ENCODE results near the gene WNT9A. TPM values are rescaled to one million over a fixed set of nuclear protein-coding genes. Genes with fewer than 3 reads are reported as not detected.

Gene WNT9A
- total RNA-seq, 1 donor from 2014 or later: 11.4 TPM

GRCh38 chr1:227893949-227894721 lies 53.6 kb downstream of the WNT9A start:
- ATAC-seq (no peak), DNase-seq (ENCODE audit: low spot score) (peak; percentile 40)
- intact Hi-C loops (cut with DNase I): no loop called here

DNA sequence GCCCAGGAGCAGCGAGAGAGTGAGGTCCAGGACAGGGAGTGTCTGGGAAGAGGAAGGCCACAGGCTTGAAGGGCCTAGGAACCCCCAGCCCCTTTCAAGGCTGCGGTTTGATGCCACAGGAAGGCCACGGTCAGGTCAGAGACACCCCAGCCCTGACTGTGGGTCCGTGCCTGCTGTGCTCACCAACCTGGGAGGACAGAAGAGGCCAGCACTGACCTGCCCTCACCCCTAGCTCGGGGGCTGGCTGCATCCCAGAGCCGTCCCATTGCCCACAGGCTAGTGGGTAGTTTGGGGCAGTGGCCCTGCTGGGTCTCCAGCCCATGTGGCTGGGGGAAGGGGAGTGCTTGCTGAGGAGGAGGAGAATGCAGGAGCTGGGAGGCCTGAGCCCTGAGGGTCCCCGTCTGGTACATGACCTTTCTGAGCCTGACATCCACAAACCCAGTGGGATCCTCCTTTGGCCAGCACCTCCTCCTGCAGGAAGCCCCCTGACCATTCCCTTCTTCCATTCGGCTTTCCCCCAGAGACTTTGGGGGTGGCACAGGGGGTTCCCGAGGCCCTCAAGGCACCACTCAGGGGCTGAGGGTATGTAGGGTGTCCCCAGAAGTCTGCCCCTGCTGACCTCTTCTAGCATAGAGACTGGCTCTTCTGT lies 54.3 kb downstream of the WNT9A start:
- no peak for ATAC-seq
- peak; percentile 44 for DNase-seq (ENCODE audit: low spot score)
- intact Hi-C loops (cut with DNase I): no loop called here

- intact Hi-C loops (cut with DNase I): no loop called here
- ATAC-seq: no peak
- DNase-seq (ENCODE audit: low spot score): peak; percentile 58
Observed at GRCh38 chr1:227892489-227893299, 55.0 kb downstream of the WNT9A start.

DNA sequence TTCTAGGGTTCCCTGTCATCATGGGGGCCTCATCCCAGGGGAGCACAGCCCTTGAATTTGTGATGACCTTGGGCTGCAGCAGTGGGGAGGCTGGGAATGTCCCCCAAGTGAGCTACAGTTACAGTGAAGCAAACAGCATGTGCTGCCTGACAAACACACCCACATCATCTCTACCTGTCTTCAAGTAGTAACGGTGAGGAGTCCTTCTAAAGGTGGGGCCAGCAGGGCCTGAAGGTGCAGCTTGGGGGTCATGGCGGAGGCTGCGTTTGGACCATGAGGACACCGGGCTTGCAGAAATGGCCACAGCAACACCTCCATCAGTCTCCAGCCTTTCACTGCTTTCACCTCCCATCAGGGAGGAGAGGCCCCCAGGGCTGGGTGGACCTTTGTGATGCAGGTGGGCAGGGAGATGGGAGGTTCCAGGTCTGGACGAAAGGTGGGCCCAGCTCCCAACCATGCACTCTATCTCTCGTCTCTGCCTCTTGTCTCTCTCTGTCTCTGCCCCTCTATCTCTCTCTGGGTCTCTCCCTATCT lies 55.7 kb downstream of the WNT9A start:
- intact Hi-C loops (cut with DNase I): no loop called here
- DNase-seq (ENCODE audit: low spot score): no peak

GRCh38 chr1:227891223-227891954 lies 56.3 kb downstream of the WNT9A start:
- intact Hi-C loops (cut with DNase I): no loop called here
- DNase-seq (ENCODE audit: low spot score) (peak; percentile 53), ATAC-seq (no peak)

More for the DNA sequence above, 55.7 kb downstream of the WNT9A start:
- ATAC-seq: no peak

GRCh38 chr1:227890451-227891222 lies 57.1 kb downstream of the WNT9A start:
- DNase-seq (ENCODE audit: low spot score): no peak
- ATAC-seq: no peak
- intact Hi-C loops (cut with DNase I): no loop called here

DNA sequence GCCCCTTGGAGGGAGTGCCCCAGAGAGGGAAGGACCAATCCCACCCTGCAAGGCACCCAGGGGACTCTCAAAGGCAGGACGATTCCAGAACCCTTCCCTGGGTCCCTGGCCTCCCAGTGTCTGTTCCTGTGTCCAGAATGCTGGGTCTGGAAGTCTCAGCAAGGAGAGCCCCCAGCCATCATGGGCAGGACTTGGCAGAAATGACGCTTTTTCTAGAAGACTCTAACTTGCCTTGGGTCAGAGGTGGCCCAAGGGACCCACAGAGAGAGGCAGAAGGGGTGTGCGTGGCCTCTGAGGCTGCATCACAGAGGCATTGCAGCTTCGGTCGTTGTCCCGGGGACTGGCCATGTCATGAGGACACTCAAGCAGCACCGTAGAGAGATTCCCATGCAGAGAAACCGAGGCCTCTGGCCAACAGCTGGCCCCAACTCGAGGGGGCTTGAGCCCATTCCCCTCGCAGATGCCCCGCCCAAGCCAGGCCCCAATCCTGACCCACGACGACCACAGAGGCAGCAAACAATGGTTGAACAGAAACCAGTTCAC lies 57.8 kb downstream of the WNT9A start:
- ATAC-seq: no peak
- DNase-seq (ENCODE audit: low spot score): peak; percentile 53
- intact Hi-C loops (cut with DNase I): no loop called here

DNA sequence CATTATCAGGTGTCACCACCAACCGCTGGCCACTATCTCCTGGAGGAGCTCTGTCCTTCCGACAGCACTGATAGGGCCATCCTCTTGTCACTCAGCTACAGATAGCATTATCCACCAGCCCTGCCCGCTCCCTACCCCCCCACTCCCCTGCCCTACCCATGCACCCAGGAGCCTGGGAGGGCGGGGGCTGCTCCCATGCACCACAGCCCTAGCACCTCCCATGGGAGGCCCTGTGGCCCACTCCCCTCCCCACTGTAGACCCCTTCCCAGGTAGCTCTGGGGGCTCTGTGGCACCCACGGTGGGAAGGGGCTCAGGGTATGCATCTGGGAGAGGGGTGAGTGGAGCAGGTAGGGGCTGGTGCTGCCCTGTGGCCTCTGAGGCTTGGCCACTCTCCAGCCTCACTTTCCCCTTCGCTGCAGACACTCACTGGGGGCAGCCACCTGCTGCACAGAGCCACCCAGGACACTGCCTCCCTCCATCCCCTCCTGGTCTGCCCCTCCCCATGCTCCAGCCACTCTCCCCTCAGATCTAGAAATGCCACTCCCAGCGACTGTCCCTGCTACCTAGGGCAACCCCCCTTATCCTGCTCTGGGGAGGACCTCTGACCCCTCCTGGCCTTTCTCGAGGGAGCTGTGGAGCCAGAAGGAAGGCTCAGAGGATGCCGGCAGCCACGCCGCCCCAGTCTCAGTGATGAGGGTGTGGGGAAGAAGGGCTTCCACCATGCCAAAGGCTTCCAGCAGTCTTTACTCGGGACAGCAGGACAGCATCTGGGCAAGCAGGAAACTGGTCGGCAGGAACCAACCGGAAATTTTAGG lies 58.5 kb downstream of the WNT9A start:
- peak; percentile 56 for DNase-seq (ENCODE audit: low spot score)
- no peak for ATAC-seq
- intact Hi-C loops (cut with DNase I): no loop called here

DNA sequence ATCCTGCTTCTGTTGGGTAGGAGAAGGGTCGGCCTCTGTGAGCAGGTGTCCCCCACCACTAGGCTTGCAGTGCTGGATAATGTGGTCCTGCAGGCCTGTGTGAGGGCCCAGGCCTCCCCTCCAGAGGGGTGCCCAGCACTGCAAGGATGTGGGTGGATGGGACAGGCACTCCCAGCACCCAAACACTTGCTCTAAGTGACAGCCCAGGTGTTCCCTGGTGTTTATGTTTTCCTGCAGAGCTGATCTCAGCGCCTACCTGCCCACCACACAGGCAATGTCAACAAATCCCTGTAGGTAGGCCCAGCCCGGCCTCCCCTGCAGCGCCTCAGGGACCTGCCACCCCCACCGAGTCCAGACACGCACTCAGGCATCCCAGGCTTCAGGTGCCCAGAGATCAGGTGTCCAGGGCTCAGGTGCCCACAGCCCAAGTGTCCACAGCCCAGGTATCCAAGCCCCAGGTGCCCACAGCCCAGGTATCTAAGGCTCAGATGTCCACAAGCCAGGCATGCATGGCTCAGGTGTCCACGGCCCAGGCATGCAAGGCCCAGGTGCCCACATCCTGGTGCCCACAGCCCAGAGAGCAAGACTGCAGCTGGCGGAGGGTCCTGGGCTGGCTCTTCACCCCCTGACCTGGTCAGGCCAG lies 59.2 kb downstream of the WNT9A start:
- ATAC-seq (no peak), DNase-seq (ENCODE audit: low spot score) (peak; percentile 57)

GRCh38 chr1:227887697-227888403 lies 59.9 kb downstream of the WNT9A start:
- peak; percentile 82 for ATAC-seq
- DNase-seq (ENCODE audit: low spot score): peak; percentile 80
- intact Hi-C loops (cut with DNase I): no loop called here

More for the DNA sequence above, 59.2 kb downstream of the WNT9A start:
- intact Hi-C loops (cut with DNase I): no loop called here

GRCh38 chr1:227886993-227887696 lies 60.6 kb downstream of the WNT9A start:
- intact Hi-C loops (cut with DNase I): no loop called here
- DNase-seq (ENCODE audit: low spot score) (peak; percentile 87), ATAC-seq (peak; percentile 81)

DNA sequence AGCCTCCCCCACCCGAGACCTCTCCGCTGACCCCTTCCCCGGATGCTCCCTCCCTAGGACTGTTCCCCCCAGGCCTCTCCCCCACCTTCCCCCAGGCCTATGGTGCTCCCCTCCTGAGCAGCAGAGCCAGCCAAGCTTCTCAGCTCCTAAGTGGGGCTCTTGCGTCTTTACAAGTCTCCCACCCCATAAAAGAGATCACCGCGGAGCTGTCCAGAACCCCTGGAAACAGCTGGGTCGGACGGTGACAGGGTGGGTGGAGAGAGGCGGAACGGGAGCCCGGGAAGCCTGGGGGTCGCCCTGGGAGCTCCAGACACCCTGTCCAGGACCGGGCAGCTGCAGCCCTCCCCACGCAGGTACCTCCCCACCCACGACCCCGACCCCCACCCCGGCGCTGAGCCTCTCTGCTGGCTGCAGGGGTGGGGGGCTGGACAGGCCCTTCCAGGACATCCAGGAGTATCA lies 61.2 kb downstream of the WNT9A start:
- intact Hi-C loops (cut with DNase I): no loop called here
- DNase-seq (ENCODE audit: low spot score) (peak; percentile 66), ATAC-seq (peak; percentile 22)

GRCh38 chr1:227885648-227886502 lies 61.9 kb downstream of the WNT9A start:
- ATAC-seq: peak; percentile 52
- intact Hi-C loops (cut with DNase I): no loop called here
- peak; percentile 84 for DNase-seq (ENCODE audit: low spot score)

GRCh38 chr1:227885135-227885647 lies 62.5 kb downstream of the WNT9A start:
- ATAC-seq: no peak
- peak; percentile 61 for DNase-seq (ENCODE audit: low spot score)

More at GRCh38 chr1:227885135-227885647, 62.5 kb downstream of the WNT9A start:
- intact Hi-C loops (cut with DNase I): no loop called here

Measured in sciatic nerve (tissue), 2 donors.